Progenitor cell of endocrine pancreas (in vitro differentiated cells): ENCODE measurements around the gene SETD9. TPM values are rescaled to one million over a fixed set of nuclear protein-coding genes. Genes with fewer than 3 reads are reported as not detected.

ENCODE experiments used
- DNase-seq: peaks from one replicate; pipeline ENCODE4 v3.0.0; 2021; ENCODE audit warnings: low spot score; ENCODE audit not compliant: unreplicated experiment
- H3K27ac Mint-ChIP-seq: 2 replicates; pipeline ENCODE4 v1.8.0; 2021; ENCODE audit warnings: mild to moderate bottlenecking, moderate library complexity, mixed read lengths
- H3K27me3 Mint-ChIP-seq: 2 replicates; pipeline ENCODE4 v1.8.0; 2021; ENCODE audit warnings: mixed read lengths
- H3K36me3 Mint-ChIP-seq: 2 replicates; pipeline ENCODE4 v1.8.0; 2022; ENCODE audit warnings: mixed read lengths; ENCODE audit not compliant: insufficient read depth
- H3K4me1 Mint-ChIP-seq: 2 replicates; pipeline ENCODE4 v1.8.0; 2021; ENCODE audit warnings: low read depth, mixed read lengths
- H3K4me3 Mint-ChIP-seq: 2 replicates; pipeline ENCODE4 v1.8.0; 2021; ENCODE audit warnings: low read depth, mild to moderate bottlenecking, moderate library complexity, mixed read lengths
- H3K9me3 Mint-ChIP-seq: 2 replicates; pipeline ENCODE4 v1.8.0; 2021; ENCODE audit warnings: low read depth, mixed read lengths
- long read RNA-seq: library from polyadenylated mRNA; unstranded; transcript quantifications from one replicate; pipeline ENCODE4 v2.0.0, GENCODE V29; 2020
- total RNA-seq: library from RNA; stranded (reverse); gene quantifications from 2 replicates; pipeline ENCODE4 v1.2.1, GENCODE V29; 2021
- TF ChIP-seq, protein P1 (sequence below): fragments of 200-600 bp; sonication (generic); IDR thresholded peaks from one replicate; pipeline ENCODE4 v1.5.0; 2021; ENCODE audit warnings: antibody characterized with exemption, mild to moderate bottlenecking; ENCODE audit not compliant: unreplicated experiment

Gene SETD9, protein sequence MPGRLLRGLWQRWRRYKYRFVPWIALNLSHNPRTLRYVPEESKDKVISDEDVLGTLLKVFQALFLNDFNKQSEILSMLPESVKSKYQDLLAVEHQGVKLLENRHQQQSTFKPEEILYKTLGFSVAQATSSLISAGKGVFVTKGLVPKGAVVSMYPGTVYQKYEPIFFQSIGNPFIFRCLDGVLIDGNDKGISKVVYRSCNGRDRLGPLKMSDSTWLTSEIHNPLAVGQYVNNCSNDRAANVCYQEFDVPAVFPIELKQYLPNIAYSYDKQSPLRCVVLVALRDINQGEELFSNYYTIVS
- total RNA-seq: 15.1 and 17.7 TPM in 2 replicates
- long read RNA-seq, transcript SETD9-201 (6 exons, 1,619 nt): major isoform, 7 of 16 reads
- long read RNA-seq, partial matches to known transcripts: 3 of 16 reads
- long read RNA-seq, other reads (novel, unspliced or antisense): 1 of 16 reads

DNA sequence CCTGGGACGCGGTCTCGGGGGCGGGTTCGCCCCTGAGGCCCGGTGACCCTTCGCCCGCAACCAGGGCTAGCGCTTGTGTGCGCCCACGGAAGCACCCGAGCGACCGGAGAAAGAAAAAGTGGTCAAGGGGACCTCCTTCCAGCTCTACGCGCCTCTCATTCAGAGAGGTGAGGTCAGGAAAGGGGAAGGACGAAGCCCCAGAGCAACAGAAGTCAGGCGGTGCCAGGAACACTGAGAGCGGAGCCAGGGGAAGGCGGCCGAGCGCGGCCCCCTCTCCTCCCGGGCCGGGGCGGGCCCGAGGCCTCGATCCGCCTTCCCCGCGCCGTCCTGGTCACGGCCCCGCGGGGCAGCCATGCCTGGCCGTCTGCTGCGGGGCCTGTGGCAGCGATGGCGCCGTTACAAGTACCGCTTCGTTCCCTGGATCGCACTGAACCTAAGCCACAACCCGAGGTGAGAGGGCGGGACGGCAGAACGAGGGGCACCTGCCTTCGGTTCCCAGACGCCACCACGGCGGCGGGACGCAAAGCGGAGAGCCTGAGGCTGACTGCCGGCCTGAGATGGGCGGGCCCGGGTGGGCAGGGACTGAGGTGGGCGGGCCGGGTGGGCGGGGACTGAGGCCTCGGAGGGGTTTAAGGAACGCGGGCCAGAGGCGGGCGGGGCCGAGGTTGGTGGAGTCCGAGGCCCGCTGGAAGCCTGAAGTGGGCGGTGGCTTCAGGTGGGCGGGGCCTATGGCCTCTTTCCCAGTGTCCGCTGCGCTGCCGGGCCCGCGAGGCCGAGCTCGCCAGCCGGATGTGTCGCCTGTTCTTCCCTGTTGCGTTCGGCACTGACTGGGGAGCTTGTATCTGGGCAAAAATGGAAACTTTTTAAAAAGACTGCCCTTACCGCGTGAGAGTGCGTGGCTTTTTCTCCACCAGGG lies at the start of gene SETD9:
Gene SETD9, plus strand, starts transcription at position 303 of the 916 bp plus-strand sequence. Its CDS starts 50 bp downstream, at position 353.
- TF ChIP-seq, protein P1, sequence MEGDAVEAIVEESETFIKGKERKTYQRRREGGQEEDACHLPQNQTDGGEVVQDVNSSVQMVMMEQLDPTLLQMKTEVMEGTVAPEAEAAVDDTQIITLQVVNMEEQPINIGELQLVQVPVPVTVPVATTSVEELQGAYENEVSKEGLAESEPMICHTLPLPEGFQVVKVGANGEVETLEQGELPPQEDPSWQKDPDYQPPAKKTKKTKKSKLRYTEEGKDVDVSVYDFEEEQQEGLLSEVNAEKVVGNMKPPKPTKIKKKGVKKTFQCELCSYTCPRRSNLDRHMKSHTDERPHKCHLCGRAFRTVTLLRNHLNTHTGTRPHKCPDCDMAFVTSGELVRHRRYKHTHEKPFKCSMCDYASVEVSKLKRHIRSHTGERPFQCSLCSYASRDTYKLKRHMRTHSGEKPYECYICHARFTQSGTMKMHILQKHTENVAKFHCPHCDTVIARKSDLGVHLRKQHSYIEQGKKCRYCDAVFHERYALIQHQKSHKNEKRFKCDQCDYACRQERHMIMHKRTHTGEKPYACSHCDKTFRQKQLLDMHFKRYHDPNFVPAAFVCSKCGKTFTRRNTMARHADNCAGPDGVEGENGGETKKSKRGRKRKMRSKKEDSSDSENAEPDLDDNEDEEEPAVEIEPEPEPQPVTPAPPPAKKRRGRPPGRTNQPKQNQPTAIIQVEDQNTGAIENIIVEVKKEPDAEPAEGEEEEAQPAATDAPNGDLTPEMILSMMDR: no peak
- Mint-ChIP-seq H3K4me3 (peak within 1 kb of the TSS; percentile 82), H3K36me3 (peaks cover 4% of the 10 kb centered on the region)

DNA sequence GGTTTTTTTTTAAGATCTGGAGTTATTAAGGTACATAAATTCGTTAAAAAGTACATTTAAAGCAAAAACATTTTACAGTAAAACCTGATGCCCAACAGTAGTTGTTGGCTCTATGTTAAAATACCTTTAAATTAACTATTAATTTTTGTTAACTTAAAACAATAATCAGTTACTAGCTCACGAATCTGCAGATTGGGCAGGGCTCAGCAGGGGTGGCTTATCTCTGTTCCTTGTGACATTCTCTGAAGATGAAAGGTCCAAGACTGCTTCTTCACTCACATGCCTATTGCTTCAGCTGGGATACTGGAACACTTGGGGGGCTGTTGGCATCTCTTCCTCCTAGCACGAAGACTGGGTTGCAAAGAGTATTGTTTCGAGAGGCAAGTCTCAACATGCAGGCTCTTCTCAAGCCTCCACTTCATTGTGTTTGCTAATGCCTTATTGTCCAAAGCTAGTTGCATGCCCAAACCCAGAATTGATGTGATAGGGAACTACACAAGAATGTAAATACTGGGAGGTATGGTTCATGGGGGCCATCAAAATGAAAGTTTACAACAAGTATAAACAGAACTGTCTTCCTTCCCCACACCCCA lies 47.4 kb upstream of the SETD9 start:
- DNase-seq: no peak
- H3K9me3 Mint-ChIP-seq: no peaks in the 10 kb centered on the region
- no peak overlapping the region for H3K27ac Mint-ChIP-seq
- TF ChIP-seq, protein P1: no peak
- H3K4me3 Mint-ChIP-seq: no peak overlapping the region
- H3K36me3 Mint-ChIP-seq: peaks cover 20% of the 10 kb centered on the region
- peaks cover 2% of the 10 kb centered on the region for H3K4me1 Mint-ChIP-seq
- no peaks in the 10 kb centered on the region for H3K27me3 Mint-ChIP-seq

More for the DNA sequence above, at the start of gene SETD9:
- H3K4me1 Mint-ChIP-seq: peaks cover 20% of the 10 kb centered on the region
- no peaks in the 10 kb centered on the region for H3K27me3 Mint-ChIP-seq
- peak; percentile 98 for DNase-seq
- peaks cover 3% of the 10 kb centered on the region for H3K9me3 Mint-ChIP-seq
- H3K27ac Mint-ChIP-seq: peak within 1 kb of the TSS; percentile 99

DNA sequence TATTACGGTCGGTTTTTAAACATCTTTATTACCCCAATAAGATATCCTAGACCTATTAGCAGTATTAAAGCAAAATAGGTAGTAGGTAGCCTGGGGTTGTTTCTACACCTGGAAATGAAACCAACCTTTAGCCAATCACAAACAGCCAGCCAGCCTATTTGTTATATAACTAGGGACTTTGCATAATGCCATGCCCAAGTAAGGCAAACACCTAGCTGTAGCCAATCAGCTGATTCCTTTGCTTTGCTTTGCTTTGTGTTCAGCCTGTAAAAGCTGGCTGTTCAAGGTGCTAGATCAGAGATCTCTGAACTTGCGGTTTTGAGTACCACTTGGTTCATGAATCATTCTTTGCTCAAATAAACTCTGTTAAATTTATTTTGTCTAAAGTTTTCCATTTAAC lies 46.5 kb upstream of the SETD9 start:
- H3K36me3 Mint-ChIP-seq: peaks cover 20% of the 10 kb centered on the region
- no peak overlapping the region for H3K4me3 Mint-ChIP-seq
- H3K27me3 Mint-ChIP-seq: no peaks in the 10 kb centered on the region
- no peaks in the 10 kb centered on the region for H3K9me3 Mint-ChIP-seq
- peaks cover 2% of the 10 kb centered on the region for H3K4me1 Mint-ChIP-seq
- H3K27ac Mint-ChIP-seq: no peak overlapping the region
- TF ChIP-seq, protein P1: no peak
- DNase-seq: no peak

DNA sequence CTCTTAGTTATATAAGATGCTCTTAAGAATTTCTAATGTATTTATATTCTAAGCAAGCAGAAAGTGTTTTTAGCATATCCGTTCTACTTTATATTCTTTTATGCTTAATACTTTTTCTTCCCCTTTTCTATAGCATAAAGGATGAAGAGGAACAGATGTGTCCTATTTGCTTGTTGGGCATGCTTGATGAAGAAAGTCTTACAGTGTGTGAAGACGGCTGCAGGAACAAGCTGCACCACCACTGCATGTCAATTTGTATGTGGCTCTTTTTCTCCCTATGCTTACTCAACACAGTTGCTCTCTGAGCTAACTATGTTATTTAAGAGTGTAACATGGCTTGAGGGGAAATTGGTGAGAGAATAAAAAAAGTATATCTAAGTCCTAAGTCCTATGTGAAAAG lies 37.6 kb upstream of the SETD9 start:
- no peaks in the 10 kb centered on the region for H3K27me3 Mint-ChIP-seq
- peaks cover 21% of the 10 kb centered on the region for H3K36me3 Mint-ChIP-seq

More for the DNA sequence above, 37.6 kb upstream of the SETD9 start:
- TF ChIP-seq, protein P1: no peak
- Mint-ChIP-seq H3K4me1 (no peaks in the 10 kb centered on the region), H3K9me3 (no peaks in the 10 kb centered on the region), H3K27ac (no peak overlapping the region), H3K4me3 (no peak overlapping the region)
- no peak for DNase-seq
